Right lobe of liver (tissue), 6 donors: ENCODE data around the gene MOCOS. TPM values are rescaled to one million over a fixed set of nuclear protein-coding genes. Genes with fewer than 3 reads are reported as not detected.
A peak's percentile ranks its signal among the peaks of the same experiment; 100 is the strongest.

Experiments
- ATAC-seq, 4 donors: fragments of 200-7000 bp; cut with Tn5 transposase; one replicate each; pipeline ENCODE4 v1.9.1; 2020; ENCODE audit warnings: mild to moderate bottlenecking in 4 of 4, moderate library complexity in 4 of 4
- DNase-seq, 3 donors: peaks; one replicate each; pipeline ENCODE4 v3.0.0-alpha.2; 2020
- H3K27ac ChIP-seq, 3 donors: fragments of 200-600 bp; one replicate each; pipeline ENCODE4 v1.8.0; 2022
- H3K27me3 ChIP-seq, 2 donors: fragments of 200-600 bp; one replicate each; pipeline ENCODE4 v1.8.0; 2022
- H3K36me3 ChIP-seq, 4 donors: fragments of 200-600 bp; sonication (generic) in 1 of 4; one replicate each; pipeline versions ENCODE4 v1.5.1 to v1.8.0; 2017 to 2022; ENCODE audit warnings: control low read depth in 1 of 4
- H3K4me1 ChIP-seq, 4 donors: fragments of 200-600 bp; sonication (generic) in 1 of 4; one replicate each; pipeline versions ENCODE4 v1.5.1 to v1.8.0; 2017 to 2022; ENCODE audit warnings: control low read depth in 1 of 4
- H3K4me3 ChIP-seq, 3 donors: fragments of 200-600 bp; one replicate each; pipeline ENCODE4 v1.8.0; 2022
- H3K9me3 ChIP-seq, 4 donors: fragments of 200-600 bp; sonication (generic) in 1 of 4; one replicate each; pipeline versions ENCODE4 v1.5.1 to v1.8.0; 2017 to 2022; ENCODE audit warnings: control low read depth in 1 of 4
- POLR2A ChIP-seq: fragments of 450-650 bp; IDR thresholded peaks from one replicate; pipeline ENCODE4 v1.6.1; 2017; ENCODE audit warnings: antibody characterized with exemption, mild to moderate bottlenecking
- WGBS: methylation state at CpG from one replicate; pipeline ENCODE4 v1.1.6; 2018; ENCODE audit warnings: low coverage, low lambda C conversion rate; ENCODE audit not compliant: insufficient coverage; ENCODE audit errors: missing lambda C conversion rate; 5-methylcytosine and 5-hydroxymethylcytosine counted together
- intact Hi-C, 2 donors: fragments of 100-400 bp; cut with DNase I; formaldehyde crosslinking; loops; one replicate each; pipeline versions ENCODE4 v1.11.2 to v1.14.1; 2022
- total RNA-seq, 6 experiments: library from RNA; depleted of rRNA in 2 of 6; stranded (reverse); fragments of >200 nt in 2 of 6; fragmentation: NEBNext Ultra II Directional in 3 of 6; extraction: Animal tissue kit (Norgen Biotek cat#: 25700) in 3 of 6; gene quantifications; one replicate each; pipeline versions ENCODE4 v1.1.0 to v1.2.4, GENCODE V29; 2016 to 2023
- TF ChIP-seq, protein P1 (sequence below), 4 donors: fragments of 200-600 bp in 3 of 4; fragments of 450-650 bp in 1 of 4; IDR thresholded peaks; one replicate each; pipeline versions ENCODE4 v1.5.1 to v1.8.0; 2016 to 2022; ENCODE audit warnings: antibody characterized with exemption in 4 of 4, mild to moderate bottlenecking in 2 of 4
- donor health status: DM: no; HTN: yes; CAD: no.
- donor health status: DM: no; HTN: no; CAD: no.
- donor health status: DM: no; HTN: no; CAD: no.
- donor health status: DM: no; HTN: yes; CAD: no.
- donor health status: DM: no; HTN: yes; CAD: no.

Gene MOCOS
- total RNA-seq, 6 experiments from 2014 or later: 12.2 to 35.2 (median 25.2) TPM

DNA sequence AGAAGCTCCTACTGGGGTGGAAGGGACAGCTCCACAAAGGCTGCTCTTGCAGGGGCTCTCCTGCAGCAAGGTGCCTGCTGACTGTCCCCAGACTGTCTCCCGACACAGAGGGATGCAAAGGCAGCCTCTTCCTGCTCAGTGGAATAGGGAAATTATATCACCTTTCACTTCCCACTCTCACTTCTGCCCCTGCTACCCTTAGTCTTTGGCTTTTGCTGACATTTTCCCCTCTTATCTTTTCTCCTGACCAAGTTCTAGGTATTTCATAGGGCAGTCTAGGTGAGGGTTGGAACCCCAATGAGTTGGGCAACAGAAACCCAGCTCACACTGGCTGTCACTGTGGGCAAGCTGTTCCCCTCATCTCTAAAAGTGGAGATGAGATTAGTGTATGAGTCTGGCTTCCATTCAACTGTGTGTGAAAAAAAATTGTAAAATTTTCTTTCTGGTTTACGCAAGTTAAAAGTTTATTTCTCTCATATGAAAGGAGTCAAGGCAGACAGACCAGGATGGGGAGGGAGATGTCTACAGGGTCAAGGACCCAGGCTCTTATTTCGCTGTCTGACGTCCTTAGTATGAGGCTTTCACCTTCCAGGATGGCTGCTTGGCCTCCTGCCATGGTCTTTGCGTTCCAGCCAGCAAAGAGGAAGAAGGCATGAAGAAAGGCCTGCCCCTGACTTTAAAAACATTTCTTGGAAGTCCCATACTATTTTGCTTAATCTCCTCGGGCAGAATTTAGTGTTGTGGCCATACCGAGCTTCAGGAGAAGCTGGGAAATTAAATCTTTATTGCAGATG is 7.5 kb upstream of the MOCOS start:
- Histone ChIP-seq H3K4me1 (peaks cover 0 to 32% (median 8%) of the 10 kb centered on the region in 4 donors), H3K27me3 (no peaks in the 10 kb centered on the region), H3K36me3 (peaks cover 0 to 3% (median 1%) of the 10 kb centered on the region in 4 donors), H3K27ac (no peak overlapping the region), H3K4me3 (no peak overlapping the region), H3K9me3 (no peaks in the 10 kb centered on the region)
- intact Hi-C loops: no loop called here
- peak; percentile 68 to 73 (median 71) for DNase-seq
- ATAC-seq: peak in 1 of 4 donors; percentile 11
- TF ChIP-seq, protein P1, sequence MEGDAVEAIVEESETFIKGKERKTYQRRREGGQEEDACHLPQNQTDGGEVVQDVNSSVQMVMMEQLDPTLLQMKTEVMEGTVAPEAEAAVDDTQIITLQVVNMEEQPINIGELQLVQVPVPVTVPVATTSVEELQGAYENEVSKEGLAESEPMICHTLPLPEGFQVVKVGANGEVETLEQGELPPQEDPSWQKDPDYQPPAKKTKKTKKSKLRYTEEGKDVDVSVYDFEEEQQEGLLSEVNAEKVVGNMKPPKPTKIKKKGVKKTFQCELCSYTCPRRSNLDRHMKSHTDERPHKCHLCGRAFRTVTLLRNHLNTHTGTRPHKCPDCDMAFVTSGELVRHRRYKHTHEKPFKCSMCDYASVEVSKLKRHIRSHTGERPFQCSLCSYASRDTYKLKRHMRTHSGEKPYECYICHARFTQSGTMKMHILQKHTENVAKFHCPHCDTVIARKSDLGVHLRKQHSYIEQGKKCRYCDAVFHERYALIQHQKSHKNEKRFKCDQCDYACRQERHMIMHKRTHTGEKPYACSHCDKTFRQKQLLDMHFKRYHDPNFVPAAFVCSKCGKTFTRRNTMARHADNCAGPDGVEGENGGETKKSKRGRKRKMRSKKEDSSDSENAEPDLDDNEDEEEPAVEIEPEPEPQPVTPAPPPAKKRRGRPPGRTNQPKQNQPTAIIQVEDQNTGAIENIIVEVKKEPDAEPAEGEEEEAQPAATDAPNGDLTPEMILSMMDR (IDR thresholded peaks at IDR 0.05): no peak
- TF ChIP-seq POLR2A: no peak
- WGBS: 21% methylated on average over 7 of the region's 7 CpGs

GRCh38 chr18:36181441-36181840 is 5.9 kb upstream of the MOCOS start:
- ATAC-seq: peak in 1 of 4 donors; percentile 19
- DNase-seq: no peak
- peaks cover 0 to 18% (median 2%) of the 10 kb centered on the region in 4 donors for H3K4me1 ChIP-seq
- no peaks in the 10 kb centered on the region for H3K9me3 ChIP-seq
- intact Hi-C loops: no loop called here
- no peaks in the 10 kb centered on the region for H3K36me3 ChIP-seq
- no peak overlapping the region for H3K4me3 ChIP-seq
- H3K27me3 ChIP-seq: no peaks in the 10 kb centered on the region
- H3K27ac ChIP-seq: no peak overlapping the region
- TF ChIP-seq, protein P1 (IDR thresholded peaks at IDR 0.05): no peak
- TF ChIP-seq POLR2A: no peak
- 78% methylated on average over 3 of the region's 6 CpGs for WGBS

GRCh38 chr18:36181898-36182506 is 5.3 kb upstream of the MOCOS start:
- ATAC-seq (peak in 3 of 4 donors; percentile 8 to 40 (median 26)), DNase-seq (no peak)
- no peaks in the 10 kb centered on the region for H3K36me3 ChIP-seq
- peaks cover 0 to 12% (median 2%) of the 10 kb centered on the region in 4 donors for H3K4me1 ChIP-seq
- H3K4me3 ChIP-seq: no peak overlapping the region
- intact Hi-C loops: no loop called here
- no peak for TF ChIP-seq POLR2A
- TF ChIP-seq, protein P1 (IDR thresholded peaks at IDR 0.05): no peak
- H3K9me3 ChIP-seq: no peaks in the 10 kb centered on the region
- WGBS: 29% methylated on average over 1 of the region's 3 CpGs
- H3K27me3 ChIP-seq: no peaks in the 10 kb centered on the region
- H3K27ac ChIP-seq: peak overlapping the region in 1 of 3 donors; percentile 37

DNA sequence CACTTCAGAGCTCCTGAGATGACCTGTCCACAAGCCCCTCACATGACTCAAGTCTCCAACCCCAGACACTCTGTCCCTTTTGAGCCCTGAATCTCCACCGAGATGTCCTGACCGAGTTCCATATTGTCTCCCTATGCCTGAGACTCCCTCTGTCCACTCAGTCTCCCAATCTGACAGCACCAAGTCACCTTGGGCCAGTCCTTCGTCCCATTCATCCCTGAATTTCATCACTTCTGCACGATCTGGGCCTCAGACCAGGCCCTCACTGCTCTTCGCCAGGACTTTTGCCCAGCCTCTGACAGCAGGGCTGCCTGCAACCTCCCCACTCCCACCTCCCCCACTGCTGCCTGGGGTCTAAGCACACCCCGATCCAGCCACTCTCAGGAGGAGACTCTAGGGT is 4.3 kb upstream of the MOCOS start:
- no peak overlapping the region for H3K4me3 ChIP-seq
- intact Hi-C loops: no loop called here
- H3K36me3 ChIP-seq: no peaks in the 10 kb centered on the region
- peaks cover 0 to 10% (median 0%) of the 10 kb centered on the region in 4 donors for H3K4me1 ChIP-seq
- ATAC-seq (no peak), DNase-seq (no peak)
- WGBS: 80% methylated on average over 5 of the region's 6 CpGs
- TF ChIP-seq, protein P1 (IDR thresholded peaks at IDR 0.05): no peak
- TF ChIP-seq POLR2A: no peak
- no peaks in the 10 kb centered on the region for H3K27me3 ChIP-seq
- no peaks in the 10 kb centered on the region for H3K9me3 ChIP-seq
- no peak overlapping the region for H3K27ac ChIP-seq
